ENCODE data around the gene MYO16.

- TF ChIP-seq CTCF (conservative IDR thresholded peaks at IDR 0.05; ENCODE audit: low read depth, low read length) (no peak), EZH2 (IDR thresholded peaks at IDR 0.05; ENCODE audit: borderline replicate concordance, low read depth, low read length, poor library complexity, severe bottlenecking) (no peak)
Measured at GRCh38 chr13:108812661-108813060, 183.2 kb downstream of the MYO16 start.
